Measurements from ENCODE around the gene MYBPC2.

GRCh38 chr19:50418176-50419021 is 14.3 kb upstream of the MYBPC2 start, which contains the start of gene SPIB:
- no peak for TF ChIP-seq CTCF (IDR thresholded peaks at IDR 0.05)
- no peak for TF ChIP-seq POLR2AphosphoS5 (IDR thresholded peaks at IDR 0.05)
- no peak for TF ChIP-seq EP300 (IDR thresholded peaks at IDR 0.05)
- TF ChIP-seq POLR2A (IDR thresholded peaks at IDR 0.05) = no peak

All from upper lobe of left lung (tissue), 4 donors.